ENCODE measurements around the gene MACC1. TPM values are rescaled to one million over a fixed set of nuclear protein-coding genes. Genes with fewer than 3 reads are reported as not detected.

The MACC1 gene
- total RNA-seq, 1 experiment from 2014 or later = 7.9 TPM

DNA sequence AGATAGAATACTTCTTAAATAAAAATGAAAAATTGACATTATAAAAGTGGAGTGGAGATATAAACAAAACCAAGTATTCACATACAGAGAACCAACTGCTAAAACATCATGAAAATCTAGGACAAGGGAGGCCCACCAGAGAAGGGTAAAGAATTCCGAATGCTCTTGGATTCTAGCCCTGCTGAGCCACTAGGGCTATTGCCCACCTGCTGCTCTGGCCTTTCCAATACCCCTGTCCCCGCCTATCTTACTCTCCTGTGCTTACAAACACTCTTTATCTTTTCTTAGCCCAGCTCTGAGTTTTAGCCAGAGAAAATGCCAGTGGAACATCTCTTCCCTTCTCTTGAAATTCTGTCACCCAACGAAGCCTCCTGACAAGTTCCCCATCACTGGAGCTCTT, 100.3 kb downstream of the MACC1 start:
- Histone ChIP-seq H3K79me2 (ENCODE audit: low read length) (no peaks in the 10 kb centered on the region), H3K27me3 (ENCODE audit: low read length) (no peaks in the 10 kb centered on the region), H4K20me1 (ENCODE audit: low read length) (no peaks in the 10 kb centered on the region), H3F3A (ENCODE audit: low read length, unreplicated experiment) (no peaks in the 10 kb centered on the region), H3K4me2 (ENCODE audit: low read length) (no peak overlapping the region), H3K36me3 (ENCODE audit: low read depth, low read length) (no peaks in the 10 kb centered on the region), H3K4me1 (ENCODE audit: insufficient read depth, low read length) (no peaks in the 10 kb centered on the region), H3K9me3 (ENCODE audit: low read length) (no peaks in the 10 kb centered on the region), H3K4me3 (ENCODE audit: low read length) (no peak overlapping the region), H3K27ac (ENCODE audit: low read length) (no peak overlapping the region), H3K9me2 (replicated peaks; ENCODE audit: low read length) (no peaks in the 10 kb centered on the region), H3K9ac (ENCODE audit: low read length) (no peak overlapping the region), H2AFZ (ENCODE audit: low read length) (no peak overlapping the region)
- ATAC-seq (no peak), DNase-seq (no peak)
- ChIA-PET POLR2A (ENCODE audit: unreplicated experiment) (no interaction called here), CTCF (no interaction called here)
- TF ChIP-seq EZH2 (IDR thresholded peaks at IDR 0.05; ENCODE audit: low read length, unreplicated experiment) = no peak
- no peak for TF ChIP-seq EZH2phosphoT487 (IDR thresholded peaks at IDR 0.05; ENCODE audit: borderline replicate concordance, low read length)
- TF ChIP-seq, protein P1, sequence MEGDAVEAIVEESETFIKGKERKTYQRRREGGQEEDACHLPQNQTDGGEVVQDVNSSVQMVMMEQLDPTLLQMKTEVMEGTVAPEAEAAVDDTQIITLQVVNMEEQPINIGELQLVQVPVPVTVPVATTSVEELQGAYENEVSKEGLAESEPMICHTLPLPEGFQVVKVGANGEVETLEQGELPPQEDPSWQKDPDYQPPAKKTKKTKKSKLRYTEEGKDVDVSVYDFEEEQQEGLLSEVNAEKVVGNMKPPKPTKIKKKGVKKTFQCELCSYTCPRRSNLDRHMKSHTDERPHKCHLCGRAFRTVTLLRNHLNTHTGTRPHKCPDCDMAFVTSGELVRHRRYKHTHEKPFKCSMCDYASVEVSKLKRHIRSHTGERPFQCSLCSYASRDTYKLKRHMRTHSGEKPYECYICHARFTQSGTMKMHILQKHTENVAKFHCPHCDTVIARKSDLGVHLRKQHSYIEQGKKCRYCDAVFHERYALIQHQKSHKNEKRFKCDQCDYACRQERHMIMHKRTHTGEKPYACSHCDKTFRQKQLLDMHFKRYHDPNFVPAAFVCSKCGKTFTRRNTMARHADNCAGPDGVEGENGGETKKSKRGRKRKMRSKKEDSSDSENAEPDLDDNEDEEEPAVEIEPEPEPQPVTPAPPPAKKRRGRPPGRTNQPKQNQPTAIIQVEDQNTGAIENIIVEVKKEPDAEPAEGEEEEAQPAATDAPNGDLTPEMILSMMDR (conservative IDR thresholded peaks at IDR 0.05; ENCODE audit: low read depth, low read length) = no peak
- no TSS peak for BruUV-seq (replicated peaks)
- intact Hi-C loops (cut with micrococcal nuclease) = no loop called here

DNA sequence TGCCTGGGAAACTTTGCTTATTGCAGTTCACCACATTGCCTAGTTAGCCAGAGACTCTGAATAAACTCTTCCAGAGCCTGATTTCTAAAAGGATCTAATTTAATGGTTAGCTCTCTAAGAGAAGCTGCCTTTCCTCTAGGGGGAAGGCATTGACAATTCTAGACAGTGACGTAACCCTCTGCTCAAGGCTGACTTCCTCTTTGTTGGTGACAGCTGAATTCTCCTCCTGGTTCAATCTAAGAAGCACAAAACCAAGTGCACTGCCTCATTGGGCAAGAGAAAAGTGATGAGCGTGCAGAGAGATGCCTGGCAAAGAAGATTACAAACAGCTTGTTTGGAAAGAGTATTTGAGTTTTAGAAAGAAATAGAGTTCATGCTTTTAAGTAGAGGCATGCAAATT, 102.7 kb downstream of the MACC1 start:
- CTCF ChIA-PET = no interaction called here

DNA sequence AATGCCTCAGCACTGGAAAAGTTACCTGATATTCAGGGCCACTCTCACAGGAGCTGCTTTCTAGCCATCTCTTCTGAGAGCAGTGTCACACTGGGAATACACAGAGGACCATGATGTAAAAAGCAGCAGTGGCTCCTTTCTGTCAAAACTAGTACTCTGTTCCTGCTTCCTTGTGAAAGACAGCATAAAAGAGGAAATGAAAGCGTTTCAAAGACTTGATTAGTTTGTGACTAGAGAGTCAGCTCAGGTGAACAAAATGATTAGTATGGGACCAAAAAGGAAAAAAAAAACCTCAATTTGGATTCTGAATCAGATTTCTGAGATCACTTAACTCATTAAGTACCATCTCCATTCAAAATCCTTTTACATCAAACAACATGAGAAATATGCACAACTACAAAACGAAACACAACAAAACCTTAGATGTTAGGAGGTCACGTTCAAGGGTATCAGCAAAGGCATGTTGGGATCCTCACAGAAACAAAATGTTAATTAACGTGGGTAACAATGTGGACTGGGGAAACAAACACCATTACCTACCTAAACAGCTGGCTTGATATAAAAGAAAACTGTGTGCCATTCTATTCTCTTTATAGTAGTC, 103.7 kb downstream of the MACC1 start:
- no peaks in the 10 kb centered on the region for H3K79me2 ChIP-seq (ENCODE audit: low read length)
- TF ChIP-seq EZH2 (IDR thresholded peaks at IDR 0.05; ENCODE audit: low read length, unreplicated experiment) (no peak), EZH2phosphoT487 (IDR thresholded peaks at IDR 0.05; ENCODE audit: borderline replicate concordance, low read length) (no peak)
- TF ChIP-seq, protein P1 (conservative IDR thresholded peaks at IDR 0.05; ENCODE audit: low read depth, low read length) = no peak
- no TSS peak for BruUV-seq (replicated peaks)
- no peaks in the 10 kb centered on the region for H3K36me3 ChIP-seq (ENCODE audit: low read depth, low read length)
- POLR2A ChIA-PET (ENCODE audit: unreplicated experiment) = no interaction called here
- no peaks in the 10 kb centered on the region for H3K27me3 ChIP-seq (ENCODE audit: low read length)
- no peak for DNase-seq
- H4K20me1 ChIP-seq (ENCODE audit: low read length) = no peaks in the 10 kb centered on the region
- intact Hi-C loops (cut with micrococcal nuclease) = no loop called here
- no peak for ATAC-seq
- H3K9me2 ChIP-seq (replicated peaks; ENCODE audit: low read length) = no peaks in the 10 kb centered on the region
- H3K9me3 ChIP-seq (ENCODE audit: low read length) = no peaks in the 10 kb centered on the region
- no peak overlapping the region for H2AFZ ChIP-seq (ENCODE audit: low read length)
- CTCF ChIA-PET = no interaction called here
- H3K4me3 ChIP-seq (ENCODE audit: low read length) = no peak overlapping the region
- H3K4me2 ChIP-seq (ENCODE audit: low read length) = no peak overlapping the region
- H3K27ac ChIP-seq (ENCODE audit: low read length) = no peak overlapping the region
- H3K4me1 ChIP-seq (ENCODE audit: insufficient read depth, low read length) = no peaks in the 10 kb centered on the region
- H3F3A ChIP-seq (ENCODE audit: low read length, unreplicated experiment) = no peaks in the 10 kb centered on the region
- H3K9ac ChIP-seq (ENCODE audit: low read length) = no peak overlapping the region

More for the DNA sequence above, 102.7 kb downstream of the MACC1 start:
- Histone ChIP-seq H3K79me2 (ENCODE audit: low read length) (no peaks in the 10 kb centered on the region), H3K27ac (ENCODE audit: low read length) (no peak overlapping the region), H3K4me2 (ENCODE audit: low read length) (no peak overlapping the region), H3K9me2 (replicated peaks; ENCODE audit: low read length) (no peaks in the 10 kb centered on the region), H3F3A (ENCODE audit: low read length, unreplicated experiment) (no peaks in the 10 kb centered on the region), H3K27me3 (ENCODE audit: low read length) (no peaks in the 10 kb centered on the region), H3K9ac (ENCODE audit: low read length) (no peak overlapping the region), H3K4me1 (ENCODE audit: insufficient read depth, low read length) (no peaks in the 10 kb centered on the region), H4K20me1 (ENCODE audit: low read length) (no peaks in the 10 kb centered on the region), H3K9me3 (ENCODE audit: low read length) (no peaks in the 10 kb centered on the region), H3K36me3 (ENCODE audit: low read depth, low read length) (no peaks in the 10 kb centered on the region), H2AFZ (ENCODE audit: low read length) (no peak overlapping the region), H3K4me3 (ENCODE audit: low read length) (no peak overlapping the region)
- TF ChIP-seq EZH2 (IDR thresholded peaks at IDR 0.05; ENCODE audit: low read length, unreplicated experiment) (no peak), EZH2phosphoT487 (IDR thresholded peaks at IDR 0.05; ENCODE audit: borderline replicate concordance, low read length) (no peak)
- TF ChIP-seq, protein P1 (conservative IDR thresholded peaks at IDR 0.05; ENCODE audit: low read depth, low read length) = no peak
- BruUV-seq (replicated peaks) = no TSS peak
- no peak for DNase-seq
- ATAC-seq = no peak
- intact Hi-C loops (cut with micrococcal nuclease) = no loop called here
- POLR2A ChIA-PET (ENCODE audit: unreplicated experiment) = interaction anchor here (0.6 kb wide), 1 partner anchor 153 kb away, joined by 5 read pairs; no protein-coding TSS in a partner anchor

Measured in PC-3 (cell line).